Stimulated activated memory B cell treated with anti-CD40 and anti-IgM and Interleukin-4, amounts not matched to agents 10 μg/mL and 1 μg/mL and 100 μg/mL, for 72 hours (primary cell): Measurements from ENCODE around the gene CREB3L2.

ENCODE experiments used
- ATAC-seq: fragments of 150-1000 bp; cut with Tn5 transposase; 2 replicates; pipeline ENCODE4 v1.10.0; 2021
- H3K27ac Mint-ChIP-seq: one replicate; pipeline ENCODE4 v1.8.0; 2022; ENCODE audit warnings: mild to moderate bottlenecking, mixed read lengths
- H3K27me3 Mint-ChIP-seq: one replicate; pipeline ENCODE4 v1.8.0; 2022; ENCODE audit warnings: mixed read lengths
- H3K36me3 Mint-ChIP-seq: one replicate; pipeline ENCODE4 v1.8.0; 2022; ENCODE audit warnings: mixed read lengths
- H3K4me1 Mint-ChIP-seq: one replicate; pipeline ENCODE4 v1.8.0; 2022; ENCODE audit warnings: mixed read lengths
- H3K4me3 Mint-ChIP-seq: one replicate; pipeline ENCODE4 v1.8.0; 2022; ENCODE audit warnings: mild to moderate bottlenecking, moderate library complexity, mixed read lengths
- H3K9me3 Mint-ChIP-seq: one replicate; pipeline ENCODE4 v1.8.0; 2022; ENCODE audit warnings: mixed read lengths

Gene CREB3L2

DNA sequence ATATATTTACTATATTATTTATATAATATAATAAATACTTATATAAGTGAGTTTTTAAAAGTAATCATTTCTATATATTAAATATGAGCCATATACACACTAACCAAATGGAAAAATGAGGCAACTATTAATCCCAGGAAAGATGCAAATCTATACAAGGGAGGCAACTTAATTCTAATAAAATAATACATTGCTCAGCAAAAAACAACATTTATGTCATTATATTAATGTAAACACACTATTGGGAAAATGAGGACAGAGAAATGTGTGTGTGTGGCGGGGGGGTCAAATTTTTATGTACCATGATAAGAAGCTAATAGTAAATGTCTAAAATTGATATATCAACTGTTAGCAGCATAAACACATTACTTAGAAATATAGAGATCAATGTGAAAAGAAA is 131.8 kb downstream of the CREB3L2 start:
- no peak for ATAC-seq
- Mint-ChIP-seq H3K9me3 (peaks cover 12% of the 10 kb centered on the region), H3K4me3 (no peak overlapping the region), H3K36me3 (peaks cover 58% of the 10 kb centered on the region), H3K27ac (no peak overlapping the region), H3K27me3 (no peaks in the 10 kb centered on the region), H3K4me1 (peaks cover 6% of the 10 kb centered on the region)

DNA sequence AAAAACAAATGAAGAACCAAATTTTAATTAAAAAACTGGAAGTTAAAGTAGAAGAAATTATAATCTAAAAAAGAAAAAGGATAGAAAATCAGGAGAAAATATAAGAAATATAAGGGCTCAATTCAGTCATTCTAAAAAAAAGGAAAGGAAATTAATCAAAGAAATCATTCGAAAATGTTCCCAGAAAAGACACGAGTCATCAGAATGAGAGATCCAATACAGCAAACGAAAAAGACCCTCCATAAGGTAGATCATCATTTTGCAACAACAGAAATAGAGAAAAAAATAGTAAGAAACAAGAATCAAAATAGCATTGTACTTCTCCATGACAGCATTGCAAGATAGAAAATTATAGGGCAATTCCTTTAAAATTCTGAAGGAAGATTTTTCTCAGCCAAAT is 132.6 kb downstream of the CREB3L2 start:
- Mint-ChIP-seq H3K27ac (no peak overlapping the region), H3K36me3 (peaks cover 62% of the 10 kb centered on the region), H3K4me3 (no peak overlapping the region), H3K27me3 (no peaks in the 10 kb centered on the region), H3K9me3 (peaks cover 12% of the 10 kb centered on the region), H3K4me1 (peaks cover 6% of the 10 kb centered on the region)
- ATAC-seq = no peak

DNA sequence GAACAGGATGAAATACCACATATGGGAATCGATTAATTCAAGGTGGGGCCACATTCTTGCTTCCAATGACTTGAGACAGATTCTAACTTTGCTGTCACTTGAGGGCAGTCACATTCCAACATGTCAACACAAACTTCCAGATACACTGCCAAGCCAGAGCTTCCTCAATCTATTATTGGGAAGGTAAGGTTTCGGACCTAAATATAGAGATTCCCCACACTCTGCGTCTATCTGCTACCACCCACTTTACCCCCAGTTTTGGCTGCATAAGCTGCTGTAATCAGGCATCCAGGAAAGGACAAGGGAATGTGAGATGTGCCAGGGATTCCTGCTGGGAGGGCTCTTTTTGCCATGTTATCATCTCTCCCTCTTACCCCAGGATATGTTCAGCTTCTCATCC is 134.6 kb downstream of the CREB3L2 start:
- Mint-ChIP-seq H3K4me3 (no peak overlapping the region), H3K4me1 (no peaks in the 10 kb centered on the region), H3K36me3 (peaks cover 68% of the 10 kb centered on the region), H3K27ac (no peak overlapping the region), H3K27me3 (no peaks in the 10 kb centered on the region), H3K9me3 (peaks cover 12% of the 10 kb centered on the region)
- no peak for ATAC-seq

DNA sequence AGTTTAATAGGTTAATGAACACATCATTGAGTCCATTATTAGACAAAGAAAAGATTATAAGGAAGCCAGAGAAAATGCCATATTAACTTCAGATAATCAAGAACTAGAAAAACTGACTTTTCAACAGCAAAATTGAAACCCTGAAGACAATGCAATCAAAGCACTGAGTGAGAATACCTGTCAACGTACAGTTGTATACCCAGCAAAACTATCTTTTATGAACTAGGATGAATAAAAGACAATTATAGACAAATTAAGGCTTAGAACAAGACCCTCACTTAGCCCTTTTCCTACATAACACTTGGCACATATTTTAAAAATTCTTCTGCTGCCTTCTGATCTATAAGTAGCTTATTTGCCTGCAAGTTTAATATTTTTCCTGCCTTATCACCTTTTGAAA is 136.1 kb downstream of the CREB3L2 start:
- Mint-ChIP-seq H3K27ac (no peak overlapping the region), H3K36me3 (peaks cover 69% of the 10 kb centered on the region), H3K4me3 (no peak overlapping the region), H3K27me3 (no peaks in the 10 kb centered on the region), H3K9me3 (peaks cover 12% of the 10 kb centered on the region), H3K4me1 (no peaks in the 10 kb centered on the region)
- no peak for ATAC-seq

DNA sequence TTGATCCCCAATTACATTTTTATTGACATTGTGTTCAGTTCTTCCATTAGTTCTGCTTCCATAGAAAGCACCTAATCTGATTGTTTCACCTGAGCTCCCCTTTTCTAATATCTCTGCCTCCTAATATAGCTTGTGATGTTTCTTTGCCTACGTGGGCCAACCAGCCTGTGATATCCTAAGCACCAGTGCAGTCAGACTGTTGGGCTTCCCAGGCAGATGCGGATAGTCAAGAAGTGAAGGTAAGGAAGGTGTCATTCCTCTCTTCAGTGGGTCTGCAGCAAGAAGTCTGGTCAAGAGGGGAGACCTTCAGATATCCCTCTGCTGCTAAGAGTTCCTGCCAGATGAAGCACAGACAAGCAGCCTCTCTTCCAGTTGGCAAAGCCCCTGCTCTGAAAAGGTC is 138.9 kb downstream of the CREB3L2 start:
- H3K27me3 Mint-ChIP-seq = no peaks in the 10 kb centered on the region
- no peak for ATAC-seq
- no peaks in the 10 kb centered on the region for H3K4me1 Mint-ChIP-seq
- peaks cover 6% of the 10 kb centered on the region for H3K9me3 Mint-ChIP-seq
- no peak overlapping the region for H3K4me3 Mint-ChIP-seq
- peaks cover 52% of the 10 kb centered on the region for H3K36me3 Mint-ChIP-seq
- no peak overlapping the region for H3K27ac Mint-ChIP-seq

DNA sequence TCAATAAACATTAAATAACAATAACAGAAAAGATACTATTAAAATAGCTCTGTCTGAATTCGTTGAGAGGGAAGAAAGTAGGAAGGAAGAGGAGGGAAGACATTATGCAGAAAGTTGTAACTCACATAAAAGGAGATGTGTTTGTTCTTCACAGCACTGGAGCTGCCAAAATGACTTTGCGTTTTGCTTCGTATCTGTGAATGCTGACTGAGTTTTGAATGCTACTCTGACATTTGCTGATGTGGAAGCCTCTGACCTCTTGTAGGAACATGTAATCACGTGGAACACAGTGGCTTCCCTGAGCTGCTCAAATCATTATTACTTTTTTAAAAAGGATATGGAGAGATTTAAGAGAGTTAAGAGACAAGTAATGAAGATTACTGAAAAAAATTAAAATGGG is 139.5 kb downstream of the CREB3L2 start:
- no peaks in the 10 kb centered on the region for H3K4me1 Mint-ChIP-seq
- no peak overlapping the region for H3K27ac Mint-ChIP-seq
- no peak for ATAC-seq
- no peak overlapping the region for H3K4me3 Mint-ChIP-seq
- no peaks in the 10 kb centered on the region for H3K27me3 Mint-ChIP-seq
- H3K9me3 Mint-ChIP-seq = peaks cover 6% of the 10 kb centered on the region
- H3K36me3 Mint-ChIP-seq = peaks cover 46% of the 10 kb centered on the region

DNA sequence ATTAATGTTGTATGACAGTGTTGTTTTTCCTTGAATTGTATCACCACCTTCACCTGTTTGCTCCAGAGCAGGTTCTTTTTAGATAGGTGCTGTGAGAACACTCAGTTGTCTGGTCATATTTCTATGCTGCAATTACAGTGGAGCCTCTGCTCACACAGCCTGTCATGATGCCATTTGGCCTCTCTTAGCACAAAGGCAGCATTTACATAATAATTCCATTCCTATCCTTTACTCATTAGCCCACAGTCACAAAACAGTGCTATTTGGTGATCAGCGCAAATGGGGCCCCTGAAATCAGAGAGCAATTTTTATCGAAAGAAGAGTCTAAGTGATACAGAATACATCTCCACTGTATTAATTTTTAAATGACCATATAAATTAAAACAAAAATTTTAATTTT is 141.3 kb downstream of the CREB3L2 start:
- Mint-ChIP-seq H3K4me1 (no peaks in the 10 kb centered on the region), H3K27me3 (no peaks in the 10 kb centered on the region), H3K36me3 (peaks cover 29% of the 10 kb centered on the region), H3K4me3 (no peak overlapping the region), H3K9me3 (no peaks in the 10 kb centered on the region), H3K27ac (no peak overlapping the region)
- no peak for ATAC-seq

DNA sequence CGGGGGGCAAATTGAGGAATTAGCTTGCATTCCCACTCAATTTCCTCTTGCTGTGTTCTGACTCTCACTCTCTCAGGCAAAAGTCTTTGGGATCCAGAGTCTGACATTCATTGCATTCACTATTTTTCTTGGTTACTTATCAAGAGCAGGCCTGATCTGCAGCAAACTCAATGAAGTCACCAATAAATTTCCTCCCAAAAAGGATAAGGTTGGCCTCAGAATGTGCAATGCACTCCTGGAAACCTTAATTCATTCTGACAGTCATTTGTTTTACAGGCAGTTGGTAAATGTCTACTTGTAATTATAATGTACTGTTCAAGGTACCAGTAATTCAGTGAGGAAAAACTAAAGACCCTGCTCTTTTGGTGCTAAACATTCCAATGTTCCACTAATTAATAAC is 148.8 kb downstream of the CREB3L2 start:
- no peak overlapping the region for H3K27ac Mint-ChIP-seq
- ATAC-seq = no peak
- H3K4me3 Mint-ChIP-seq = no peak overlapping the region
- peaks cover 12% of the 10 kb centered on the region for H3K27me3 Mint-ChIP-seq
- peaks cover 2% of the 10 kb centered on the region for H3K9me3 Mint-ChIP-seq
- H3K36me3 Mint-ChIP-seq = peaks cover 5% of the 10 kb centered on the region
- H3K4me1 Mint-ChIP-seq = no peaks in the 10 kb centered on the region

DNA sequence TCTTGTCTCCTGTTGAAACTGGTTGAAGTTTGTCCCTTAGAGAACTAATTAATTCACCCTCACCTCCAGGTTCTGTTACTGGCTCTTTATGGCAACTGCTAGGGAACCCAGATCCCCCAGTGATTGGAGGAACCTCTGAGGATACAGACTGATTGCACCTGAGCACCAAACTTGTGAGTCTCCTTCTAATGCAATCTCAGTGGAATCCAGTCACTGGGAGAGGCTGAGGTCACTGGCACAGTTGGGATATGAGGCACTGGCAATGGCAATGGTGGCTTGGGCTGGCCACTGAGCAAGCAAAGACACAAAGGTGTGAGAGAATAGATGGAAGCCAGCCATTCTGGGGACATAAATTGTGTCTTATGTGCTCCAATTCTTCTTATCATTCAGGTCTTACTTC is 149.8 kb downstream of the CREB3L2 start:
- H3K36me3 Mint-ChIP-seq = peaks cover 5% of the 10 kb centered on the region
- H3K4me3 Mint-ChIP-seq = no peak overlapping the region
- peaks cover 15% of the 10 kb centered on the region for H3K27me3 Mint-ChIP-seq
- ATAC-seq = no peak
- H3K4me1 Mint-ChIP-seq = no peaks in the 10 kb centered on the region
- peaks cover 2% of the 10 kb centered on the region for H3K9me3 Mint-ChIP-seq
- no peak overlapping the region for H3K27ac Mint-ChIP-seq

DNA sequence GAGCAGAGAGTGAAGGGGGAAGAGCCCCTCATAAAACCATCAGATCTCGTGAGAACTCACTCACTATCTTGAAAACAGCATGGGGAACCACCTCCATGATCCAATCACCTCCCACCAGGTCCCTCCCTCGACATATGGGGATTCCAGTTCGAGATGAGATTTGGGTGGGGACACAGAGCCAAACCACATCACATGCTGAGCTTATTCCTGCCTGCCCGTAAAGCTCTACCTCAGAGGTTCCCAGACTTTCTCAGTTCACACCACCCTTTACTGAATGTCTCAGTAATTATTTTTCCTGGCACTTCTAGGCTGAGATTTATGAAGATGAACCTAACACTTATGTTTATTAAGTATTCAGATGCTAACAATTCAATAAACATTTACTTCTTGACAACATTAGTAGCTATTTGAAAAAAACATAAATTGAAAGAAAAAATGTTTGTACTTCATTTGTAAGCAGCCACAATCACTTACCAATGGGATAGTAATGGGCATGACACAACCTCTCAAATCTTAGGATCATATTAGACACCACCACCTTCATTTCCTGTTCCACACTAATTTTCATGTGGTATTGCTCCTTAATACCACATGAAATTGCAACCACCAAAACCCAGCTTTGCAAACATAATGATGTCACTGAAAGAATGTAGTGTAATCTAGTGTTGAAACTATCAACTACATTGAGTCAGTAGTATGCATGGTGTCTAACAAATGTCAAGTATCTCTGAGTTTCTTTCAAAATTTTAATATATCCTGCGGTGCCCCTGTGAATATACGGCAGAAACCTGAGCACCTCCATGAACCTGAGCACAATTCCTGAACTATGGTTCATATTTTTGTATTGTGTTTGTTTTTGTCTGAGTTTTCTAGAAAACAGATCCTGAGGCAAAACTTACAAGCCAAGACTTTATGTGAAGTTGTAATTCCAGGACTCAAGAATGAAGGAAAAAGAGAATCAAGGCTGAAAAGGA is 150.6 kb downstream of the CREB3L2 start:
- peaks cover 2% of the 10 kb centered on the region for H3K9me3 Mint-ChIP-seq
- no peaks in the 10 kb centered on the region for H3K4me1 Mint-ChIP-seq
- no peak for ATAC-seq
- H3K36me3 Mint-ChIP-seq = peaks cover 5% of the 10 kb centered on the region
- no peak overlapping the region for H3K27ac Mint-ChIP-seq
- peaks cover 18% of the 10 kb centered on the region for H3K27me3 Mint-ChIP-seq
- no peak overlapping the region for H3K4me3 Mint-ChIP-seq

DNA sequence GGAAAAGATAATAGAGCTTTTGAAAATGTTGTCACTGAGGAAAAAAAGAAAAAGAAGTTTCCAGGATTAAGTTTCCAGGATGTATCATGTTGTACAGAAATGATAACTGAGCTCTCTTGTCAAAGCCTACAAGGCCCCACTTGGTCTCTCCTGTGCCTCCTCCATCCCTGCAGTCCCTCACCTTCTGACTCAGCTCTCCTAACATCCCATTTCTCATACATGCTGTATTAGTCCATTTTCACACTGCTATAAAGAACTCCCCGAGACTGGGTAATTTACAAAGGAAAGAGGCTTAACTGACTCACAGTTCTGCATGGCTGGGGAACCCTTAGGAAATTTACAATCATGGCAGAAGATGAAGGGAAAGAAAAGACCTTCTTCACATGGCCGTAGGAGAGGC is 151.3 kb downstream of the CREB3L2 start:
- Mint-ChIP-seq H3K36me3 (peaks cover 5% of the 10 kb centered on the region), H3K27me3 (peaks cover 25% of the 10 kb centered on the region)

DNA sequence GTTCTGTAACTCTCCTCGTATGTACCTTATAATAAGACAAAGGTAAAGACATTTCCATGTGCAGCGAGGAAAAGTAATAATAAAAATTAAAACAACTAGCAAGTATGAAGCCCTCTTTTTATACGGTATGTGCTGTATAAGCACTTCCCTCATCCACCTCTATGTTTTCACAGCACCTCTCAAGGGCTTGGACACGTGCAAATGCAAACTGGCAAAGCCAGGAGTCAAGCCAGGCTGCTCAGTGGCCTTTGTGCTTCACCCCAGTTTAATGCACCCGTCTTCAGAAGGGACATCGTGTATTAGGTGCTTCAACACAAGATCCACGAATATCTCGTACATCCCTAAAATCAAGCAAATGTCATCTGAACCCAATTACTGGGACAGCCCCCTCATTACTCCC is 153.8 kb downstream of the CREB3L2 start:
- Mint-ChIP-seq H3K27me3 (peaks cover 50% of the 10 kb centered on the region), H3K4me1 (no peaks in the 10 kb centered on the region)
- ATAC-seq = no peak

More for the DNA sequence above, 151.3 kb downstream of the CREB3L2 start:
- ATAC-seq = no peak
- Mint-ChIP-seq H3K27ac (no peak overlapping the region), H3K9me3 (peaks cover 2% of the 10 kb centered on the region), H3K4me3 (no peak overlapping the region), H3K4me1 (no peaks in the 10 kb centered on the region)

DNA sequence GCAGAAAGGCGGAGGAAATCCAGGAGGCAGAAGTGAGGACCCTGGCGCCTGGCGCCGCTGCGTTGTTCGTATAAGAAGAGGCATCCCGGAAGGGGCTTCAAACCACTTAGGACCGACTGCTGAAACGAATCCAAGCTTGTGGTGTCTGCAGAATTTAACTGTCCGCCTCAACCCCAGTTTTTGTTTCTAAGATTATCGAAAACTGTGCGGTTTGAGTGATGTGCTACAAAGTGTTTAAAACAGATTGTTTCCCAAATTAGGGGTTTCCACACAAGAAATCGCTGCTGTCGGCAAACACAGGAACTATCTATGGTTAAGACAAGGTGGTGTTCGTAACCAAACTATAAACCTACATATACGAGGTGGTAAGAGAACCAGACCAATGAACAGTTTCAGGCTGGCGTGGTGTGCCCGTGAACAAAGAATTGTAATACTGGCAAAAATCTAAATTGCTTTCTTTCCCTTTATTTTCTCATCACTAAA is 154.3 kb downstream of the CREB3L2 start:
- no peak overlapping the region for H3K27ac Mint-ChIP-seq
- ATAC-seq = no peak
- peaks cover 2% of the 10 kb centered on the region for H3K9me3 Mint-ChIP-seq
- H3K4me1 Mint-ChIP-seq = no peaks in the 10 kb centered on the region
- H3K4me3 Mint-ChIP-seq = no peak overlapping the region
- peaks cover 54% of the 10 kb centered on the region for H3K27me3 Mint-ChIP-seq
- H3K36me3 Mint-ChIP-seq = peaks cover 5% of the 10 kb centered on the region

More for the DNA sequence above, 153.8 kb downstream of the CREB3L2 start:
- peaks cover 2% of the 10 kb centered on the region for H3K9me3 Mint-ChIP-seq
- no peak overlapping the region for H3K4me3 Mint-ChIP-seq
- H3K36me3 Mint-ChIP-seq = peaks cover 5% of the 10 kb centered on the region
- H3K27ac Mint-ChIP-seq = no peak overlapping the region

DNA sequence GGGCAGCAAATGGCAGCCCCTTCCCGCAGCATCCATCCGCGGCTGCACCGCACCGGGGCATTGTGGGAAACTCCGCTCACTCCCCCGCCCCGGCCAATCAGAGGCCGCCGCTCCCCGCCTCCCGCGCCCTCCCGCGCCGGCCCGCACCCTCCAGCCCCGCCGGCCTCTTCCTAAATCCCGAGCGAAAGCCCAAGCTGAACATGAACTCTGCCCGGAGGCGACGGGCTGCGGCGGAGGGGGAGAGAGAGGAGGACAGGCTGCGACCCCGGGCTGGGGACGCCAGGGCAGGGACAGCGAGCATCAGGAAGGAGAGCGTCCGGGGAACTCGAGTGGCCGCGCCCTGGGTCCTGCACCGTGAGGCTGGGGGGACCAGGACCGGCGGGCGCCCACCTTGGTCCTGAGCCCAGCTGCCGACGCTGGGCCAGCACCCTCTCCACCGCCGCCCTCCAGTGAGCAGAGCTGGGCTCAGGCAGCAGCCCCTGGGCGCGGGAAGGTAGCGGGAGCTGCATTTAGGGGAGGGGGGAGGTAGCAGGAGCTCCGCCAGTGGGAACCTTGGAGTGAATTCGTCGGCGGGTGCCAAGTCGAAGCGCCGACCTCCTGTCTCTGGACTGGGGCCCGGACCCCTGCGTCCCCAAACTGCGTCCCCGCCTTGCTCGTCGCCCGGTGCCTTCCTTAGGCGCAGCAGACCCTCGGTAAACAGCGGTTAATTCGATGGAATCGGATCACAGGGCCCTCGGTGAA is 154.9 kb downstream of the CREB3L2 start, which contains the start of gene DGKI:
TSS of gene DGKI (minus strand) at position 148 of the 741 bp plus-strand sequence.
- Mint-ChIP-seq H3K36me3 (peaks cover 5% of the 10 kb centered on the region), H3K27ac (no peak within 1 kb of the TSS), H3K4me1 (no peaks in the 10 kb centered on the region), H3K4me3 (peak within 1 kb of the TSS; percentile 52), H3K27me3 (peaks cover 56% of the 10 kb centered on the region), H3K9me3 (peaks cover 2% of the 10 kb centered on the region)
- peak; percentile 36 for ATAC-seq

DNA sequence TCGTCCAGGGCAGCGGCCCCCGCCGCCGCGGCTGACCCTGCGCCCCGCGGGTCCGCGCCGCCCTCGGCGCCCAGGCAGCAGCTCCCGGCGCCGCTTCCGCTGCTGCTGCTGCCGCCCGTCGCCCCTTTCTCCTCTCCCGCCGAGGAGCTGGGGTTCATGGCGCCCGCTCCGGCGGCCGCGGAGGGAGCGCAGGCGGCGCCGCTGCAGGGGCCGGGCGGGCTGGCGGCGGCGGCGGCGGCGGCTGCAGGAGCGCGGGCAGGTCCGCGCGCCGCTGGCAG is 155.4 kb downstream of the CREB3L2 start:
- Mint-ChIP-seq H3K27ac (no peak overlapping the region), H3K9me3 (peaks cover 2% of the 10 kb centered on the region), H3K4me1 (no peaks in the 10 kb centered on the region), H3K27me3 (peaks cover 61% of the 10 kb centered on the region), H3K4me3 (no peak overlapping the region), H3K36me3 (peaks cover 5% of the 10 kb centered on the region)
- ATAC-seq = no peak
